ENCODE data around the gene DLGAP1.

Gene DLGAP1

DNA sequence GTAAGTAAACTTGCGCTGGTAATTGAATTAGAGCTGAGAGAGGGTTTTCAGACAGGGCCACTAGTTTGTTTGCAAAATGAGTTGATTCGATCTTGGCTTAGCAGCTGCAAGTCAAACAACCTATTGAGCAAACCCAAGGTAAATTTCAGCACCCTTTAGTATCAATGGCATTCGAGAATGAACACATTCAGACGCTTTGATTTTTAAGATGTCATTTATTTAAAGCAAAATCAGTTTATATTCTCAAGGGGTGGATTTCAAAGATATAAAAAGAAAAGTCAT, 960.9 kb downstream of the DLGAP1 start:
- TF ChIP-seq, protein P1, sequence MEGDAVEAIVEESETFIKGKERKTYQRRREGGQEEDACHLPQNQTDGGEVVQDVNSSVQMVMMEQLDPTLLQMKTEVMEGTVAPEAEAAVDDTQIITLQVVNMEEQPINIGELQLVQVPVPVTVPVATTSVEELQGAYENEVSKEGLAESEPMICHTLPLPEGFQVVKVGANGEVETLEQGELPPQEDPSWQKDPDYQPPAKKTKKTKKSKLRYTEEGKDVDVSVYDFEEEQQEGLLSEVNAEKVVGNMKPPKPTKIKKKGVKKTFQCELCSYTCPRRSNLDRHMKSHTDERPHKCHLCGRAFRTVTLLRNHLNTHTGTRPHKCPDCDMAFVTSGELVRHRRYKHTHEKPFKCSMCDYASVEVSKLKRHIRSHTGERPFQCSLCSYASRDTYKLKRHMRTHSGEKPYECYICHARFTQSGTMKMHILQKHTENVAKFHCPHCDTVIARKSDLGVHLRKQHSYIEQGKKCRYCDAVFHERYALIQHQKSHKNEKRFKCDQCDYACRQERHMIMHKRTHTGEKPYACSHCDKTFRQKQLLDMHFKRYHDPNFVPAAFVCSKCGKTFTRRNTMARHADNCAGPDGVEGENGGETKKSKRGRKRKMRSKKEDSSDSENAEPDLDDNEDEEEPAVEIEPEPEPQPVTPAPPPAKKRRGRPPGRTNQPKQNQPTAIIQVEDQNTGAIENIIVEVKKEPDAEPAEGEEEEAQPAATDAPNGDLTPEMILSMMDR (IDR thresholded peaks at IDR 0.05), result no peak
- H3K27ac ChIP-seq, result no peak overlapping the region
- H3K36me3 ChIP-seq, result no peaks in the 10 kb centered on the region
- H3K27me3 ChIP-seq, result peaks cover 28% of the 10 kb centered on the region
- no peaks in the 10 kb centered on the region for H3K9me3 ChIP-seq
- no peak overlapping the region for H3K4me3 ChIP-seq (ENCODE audit: low read depth in 1 of 2, low read length in 1 of 2)
- H3K4me1 ChIP-seq (ENCODE audit: control insufficient read depth in 1 of 2, insufficient read depth in 1 of 2, low read depth in 1 of 2, low read length in 1 of 2), result peaks cover 0 to 18% of the 10 kb centered on the region in 2 experiments

GRCh38 chr18:3493501-3494244, 961.4 kb downstream of the DLGAP1 start:
- Histone ChIP-seq H3K4me1 (ENCODE audit: control insufficient read depth in 1 of 2, insufficient read depth in 1 of 2, low read depth in 1 of 2, low read length in 1 of 2) (peaks cover 0 to 12% of the 10 kb centered on the region in 2 experiments), H3K9me3 (no peaks in the 10 kb centered on the region), H3K4me3 (ENCODE audit: low read depth in 1 of 2, low read length in 1 of 2) (peak overlapping the region in 1 of 2 experiments; percentile 10), H3K27ac (peak overlapping the region; percentile 6), H3K27me3 (peaks cover 22% of the 10 kb centered on the region), H3K36me3 (no peaks in the 10 kb centered on the region)
- TF ChIP-seq, protein P1 (IDR thresholded peaks at IDR 0.05), result no peak

GRCh38 chr18:3492721-3493120, 962.4 kb downstream of the DLGAP1 start:
- H3K36me3 ChIP-seq, result no peaks in the 10 kb centered on the region
- TF ChIP-seq, protein P1 (IDR thresholded peaks at IDR 0.05), result no peak
- H3K4me1 ChIP-seq (ENCODE audit: control insufficient read depth in 1 of 2, insufficient read depth in 1 of 2, low read depth in 1 of 2, low read length in 1 of 2), result peaks cover 0 to 12% of the 10 kb centered on the region in 2 experiments
- no peak overlapping the region for H3K27ac ChIP-seq
- H3K27me3 ChIP-seq, result peaks cover 13% of the 10 kb centered on the region
- H3K4me3 ChIP-seq (ENCODE audit: low read depth in 1 of 2, low read length in 1 of 2), result no peak overlapping the region
- H3K9me3 ChIP-seq, result no peaks in the 10 kb centered on the region

DNA sequence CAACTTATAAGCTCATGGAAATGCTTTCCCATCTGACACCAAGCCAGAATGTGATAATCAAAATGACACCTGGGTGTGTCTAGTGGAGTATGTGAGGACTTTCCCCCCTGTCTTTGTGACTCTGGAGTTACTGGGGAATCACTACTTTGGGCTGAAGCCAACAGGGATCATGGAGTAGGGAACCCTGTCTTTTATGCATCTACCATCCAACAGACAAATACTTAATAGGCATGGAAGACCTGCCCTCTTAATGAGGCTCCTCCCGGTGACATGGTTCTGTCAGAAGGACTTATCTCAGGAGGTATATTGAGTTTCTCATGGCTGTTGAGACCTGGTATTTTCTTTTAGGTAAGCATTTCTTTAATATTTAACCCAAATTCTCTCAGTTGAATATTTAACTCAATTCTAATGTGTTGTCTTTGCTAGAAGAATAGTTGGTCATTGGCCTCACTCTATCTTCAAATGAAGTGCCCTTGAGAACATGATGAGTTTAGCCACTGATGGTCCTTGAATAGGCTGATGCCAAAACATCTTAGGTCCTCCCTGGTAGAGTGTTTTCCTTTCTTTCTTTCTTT, 963.0 kb downstream of the DLGAP1 start:
- no peaks in the 10 kb centered on the region for H3K36me3 ChIP-seq
- H3K9me3 ChIP-seq, result no peaks in the 10 kb centered on the region
- peaks cover 6% of the 10 kb centered on the region for H3K27me3 ChIP-seq
- no peak overlapping the region for H3K4me3 ChIP-seq (ENCODE audit: low read depth in 1 of 2, low read length in 1 of 2)
- peaks cover 0 to 12% of the 10 kb centered on the region in 2 experiments for H3K4me1 ChIP-seq (ENCODE audit: control insufficient read depth in 1 of 2, insufficient read depth in 1 of 2, low read depth in 1 of 2, low read length in 1 of 2)
- TF ChIP-seq, protein P1 (IDR thresholded peaks at IDR 0.05), result no peak
- no peak overlapping the region for H3K27ac ChIP-seq

DNA sequence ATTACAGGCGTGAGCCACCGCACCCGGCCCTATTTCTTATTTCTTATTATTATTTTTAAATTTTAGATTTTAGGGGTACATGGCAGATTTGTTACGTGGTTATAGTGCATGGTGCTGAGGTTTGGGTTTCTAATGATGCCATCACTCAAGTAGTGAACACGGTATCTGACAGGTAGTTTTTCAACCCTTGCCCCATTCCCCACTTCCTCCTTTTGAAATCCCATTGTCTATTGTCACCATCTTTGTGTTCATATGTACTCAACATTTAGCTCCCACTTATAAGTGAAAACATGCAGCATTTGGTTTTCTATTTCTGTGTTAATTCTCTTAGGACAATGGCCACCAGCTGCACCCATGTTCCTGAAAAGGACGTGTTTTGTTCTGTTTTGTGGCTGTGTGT, 965.6 kb downstream of the DLGAP1 start:
- Histone ChIP-seq H3K36me3 (no peaks in the 10 kb centered on the region), H3K9me3 (no peaks in the 10 kb centered on the region), H3K27ac (no peak overlapping the region), H3K4me1 (ENCODE audit: control insufficient read depth in 1 of 2, insufficient read depth in 1 of 2, low read depth in 1 of 2, low read length in 1 of 2) (peaks cover 0 to 12% of the 10 kb centered on the region in 2 experiments), H3K4me3 (ENCODE audit: low read depth in 1 of 2, low read length in 1 of 2) (no peak overlapping the region), H3K27me3 (no peaks in the 10 kb centered on the region)
- TF ChIP-seq, protein P1 (IDR thresholded peaks at IDR 0.05), result no peak

All from neutrophil (primary cell).